Measurements from ENCODE around the gene CA10. TPM values are rescaled to one million over a fixed set of nuclear protein-coding genes. Genes with fewer than 3 reads are reported as not detected.

The CA10 gene
- total and polyA plus RNA-seq, 2 donors (not counting 1 experiment from before 2014, with no cell fraction given) = not detected

DNA sequence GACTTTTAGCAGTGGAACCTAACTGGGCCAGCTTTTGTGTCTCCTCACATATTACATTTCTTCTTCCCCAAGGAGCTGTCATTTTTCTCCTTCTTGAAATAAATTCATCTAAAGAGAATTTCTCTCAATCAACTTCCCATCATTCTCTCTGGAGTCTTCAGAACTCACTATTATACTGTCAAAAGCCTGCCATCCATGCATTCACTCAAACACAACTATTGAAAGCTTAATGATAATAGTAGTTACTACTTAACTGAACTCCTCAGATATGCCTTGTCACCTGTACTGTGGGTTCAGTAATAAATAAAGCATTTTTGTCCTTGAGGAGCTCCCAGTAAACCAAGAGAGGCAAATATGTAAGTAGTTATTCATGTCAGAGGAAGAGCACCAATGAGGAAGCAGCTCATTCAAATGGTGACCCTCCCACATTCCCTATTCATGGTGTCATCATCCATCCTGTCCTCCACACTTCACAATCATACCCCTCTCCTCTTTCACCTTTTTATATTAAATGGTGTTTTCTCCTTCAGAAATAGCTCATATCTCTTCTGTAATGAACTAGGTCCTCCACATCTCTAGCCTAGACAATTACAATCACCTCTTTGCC, 162.6 kb downstream of the CA10 start:
- DNase-seq (no peak), ATAC-seq (ENCODE audit: low read depth) (no peak)
- Histone ChIP-seq H3K27me3 (replicated peaks in 1 of 4; ENCODE audit: control extremely low read depth in 1 of 4, control insufficient read depth in 3 of 4, insufficient read depth in 4 of 4, low read length in 3 of 4) (no peaks in the 10 kb centered on the region), H2AFZ (ENCODE audit: insufficient read depth, low read depth, low read length, poor library complexity, severe bottlenecking) (no peak overlapping the region), H3K9ac (ENCODE audit: low read length) (no peak overlapping the region), H3K27ac (ENCODE audit: low read length in 2 of 2) (no peak overlapping the region), H3K4me2 (replicated peaks; ENCODE audit: low read depth, low read length, poor library complexity, severe bottlenecking) (no peak overlapping the region), H3K79me2 (ENCODE audit: control insufficient read depth, insufficient read depth, low read length) (no peaks in the 10 kb centered on the region), H3K4me1 (ENCODE audit: control insufficient read depth in 2 of 2, insufficient read depth in 2 of 2, low read length in 2 of 2) (no peaks in the 10 kb centered on the region), H4K20me1 (ENCODE audit: control insufficient read depth, insufficient read depth, low read length, poor library complexity, severe bottlenecking) (no peaks in the 10 kb centered on the region), H3K9me3 (ENCODE audit: control extremely low read depth in 1 of 3, control insufficient read depth in 2 of 3, insufficient read depth in 1 of 3, low read length in 2 of 3) (no peaks in the 10 kb centered on the region), H3K36me3 (replicated peaks in 1 of 2; ENCODE audit: control extremely low read depth in 1 of 2, control insufficient read depth in 1 of 2, extremely low read depth in 1 of 2, insufficient read depth in 2 of 2, low read length in 1 of 2) (no peaks in the 10 kb centered on the region), H3K4me3 (ENCODE audit: control extremely low read depth in 1 of 5, extremely low read depth in 1 of 5, insufficient read depth in 1 of 5, low read depth in 2 of 5, low read length in 4 of 5) (no peak overlapping the region)
- intact Hi-C loops (cut with micrococcal nuclease) = no loop called here
- ChIA-PET CTCF (no interaction called here), POLR2A (no interaction called here)
- no peaks in the 10 kb centered on the region for H3K4me1 Mint-ChIP-seq
- no peak for TF ChIP-seq EZH2 (IDR thresholded peaks at IDR 0.05; ENCODE audit: borderline replicate concordance, insufficient read depth, low read depth, low read length, poor library complexity, severe bottlenecking)
- TF ChIP-seq, protein P1, sequence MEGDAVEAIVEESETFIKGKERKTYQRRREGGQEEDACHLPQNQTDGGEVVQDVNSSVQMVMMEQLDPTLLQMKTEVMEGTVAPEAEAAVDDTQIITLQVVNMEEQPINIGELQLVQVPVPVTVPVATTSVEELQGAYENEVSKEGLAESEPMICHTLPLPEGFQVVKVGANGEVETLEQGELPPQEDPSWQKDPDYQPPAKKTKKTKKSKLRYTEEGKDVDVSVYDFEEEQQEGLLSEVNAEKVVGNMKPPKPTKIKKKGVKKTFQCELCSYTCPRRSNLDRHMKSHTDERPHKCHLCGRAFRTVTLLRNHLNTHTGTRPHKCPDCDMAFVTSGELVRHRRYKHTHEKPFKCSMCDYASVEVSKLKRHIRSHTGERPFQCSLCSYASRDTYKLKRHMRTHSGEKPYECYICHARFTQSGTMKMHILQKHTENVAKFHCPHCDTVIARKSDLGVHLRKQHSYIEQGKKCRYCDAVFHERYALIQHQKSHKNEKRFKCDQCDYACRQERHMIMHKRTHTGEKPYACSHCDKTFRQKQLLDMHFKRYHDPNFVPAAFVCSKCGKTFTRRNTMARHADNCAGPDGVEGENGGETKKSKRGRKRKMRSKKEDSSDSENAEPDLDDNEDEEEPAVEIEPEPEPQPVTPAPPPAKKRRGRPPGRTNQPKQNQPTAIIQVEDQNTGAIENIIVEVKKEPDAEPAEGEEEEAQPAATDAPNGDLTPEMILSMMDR (IDR thresholded peaks at IDR 0.05) = no peak
- no peak overlapping the region for H3K27ac Mint-ChIP-seq
- H3K4me3 Mint-ChIP-seq = no peak overlapping the region
- H3K9me3 Mint-ChIP-seq (ENCODE audit: insufficient read depth) = peaks cover 3% of the 10 kb centered on the region
- no peaks in the 10 kb centered on the region for H3K27me3 Mint-ChIP-seq

DNA sequence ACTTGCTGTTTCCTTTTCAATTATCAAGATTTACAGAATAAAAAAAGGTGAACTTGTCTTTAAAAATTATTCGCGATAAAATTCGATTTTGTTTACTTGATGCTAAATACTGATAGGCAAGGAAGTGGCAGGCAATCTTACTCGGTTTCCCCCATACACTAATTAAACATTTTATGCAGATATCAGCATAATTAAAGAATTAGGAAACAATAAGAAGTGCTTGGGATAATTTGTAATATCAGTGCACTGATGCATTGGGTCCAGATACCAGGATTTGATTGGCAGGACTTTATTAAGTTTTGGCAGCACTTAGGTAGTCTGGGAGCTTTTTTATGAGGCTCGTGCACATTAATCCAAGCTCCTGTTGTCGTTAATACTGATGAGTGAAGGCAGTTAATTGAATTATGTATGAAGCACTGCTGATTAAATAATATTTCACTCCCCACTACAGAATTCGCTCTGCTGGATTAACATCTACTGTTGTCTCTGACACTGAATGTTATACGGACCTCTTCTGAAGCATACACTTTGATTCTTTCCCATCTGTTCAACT, 165.6 kb downstream of the CA10 start:
- no peaks in the 10 kb centered on the region for H3K27me3 ChIP-seq (replicated peaks in 1 of 4; ENCODE audit: control extremely low read depth in 1 of 4, control insufficient read depth in 3 of 4, insufficient read depth in 4 of 4, low read length in 3 of 4)
- no peak overlapping the region for H3K27ac ChIP-seq (ENCODE audit: low read length in 2 of 2)
- Mint-ChIP-seq H3K27me3 (no peaks in the 10 kb centered on the region), H3K9me3 (ENCODE audit: insufficient read depth) (peaks cover 3% of the 10 kb centered on the region), H3K4me3 (no peak overlapping the region), H3K27ac (no peak overlapping the region), H3K4me1 (no peaks in the 10 kb centered on the region)
- TF ChIP-seq, protein P1 (IDR thresholded peaks at IDR 0.05) = no peak
- no peak for TF ChIP-seq EZH2 (IDR thresholded peaks at IDR 0.05; ENCODE audit: borderline replicate concordance, insufficient read depth, low read depth, low read length, poor library complexity, severe bottlenecking)
- H3K4me3 ChIP-seq (ENCODE audit: control extremely low read depth in 1 of 5, extremely low read depth in 1 of 5, insufficient read depth in 1 of 5, low read depth in 2 of 5, low read length in 4 of 5) = no peak overlapping the region
- H3K9me3 ChIP-seq (ENCODE audit: control extremely low read depth in 1 of 3, control insufficient read depth in 2 of 3, insufficient read depth in 1 of 3, low read length in 2 of 3) = peaks cover 0 to 3% (median 0%) of the 10 kb centered on the region in 3 donors
- H3K79me2 ChIP-seq (ENCODE audit: control insufficient read depth, insufficient read depth, low read length) = no peaks in the 10 kb centered on the region
- no peak overlapping the region for H3K4me2 ChIP-seq (replicated peaks; ENCODE audit: low read depth, low read length, poor library complexity, severe bottlenecking)
- CTCF ChIA-PET = no interaction called here
- WGBS (ENCODE audit: insufficient coverage) = 93% methylated on average over 2 of the region's 8 CpGs
- POLR2A ChIA-PET = no interaction called here
- H3K36me3 ChIP-seq (replicated peaks in 1 of 2; ENCODE audit: control extremely low read depth in 1 of 2, control insufficient read depth in 1 of 2, extremely low read depth in 1 of 2, insufficient read depth in 2 of 2, low read length in 1 of 2) = no peaks in the 10 kb centered on the region
- no peaks in the 10 kb centered on the region for H4K20me1 ChIP-seq (ENCODE audit: control insufficient read depth, insufficient read depth, low read length, poor library complexity, severe bottlenecking)
- intact Hi-C loops (cut with micrococcal nuclease) = no loop called here
- no peak overlapping the region for H2AFZ ChIP-seq (ENCODE audit: insufficient read depth, low read depth, low read length, poor library complexity, severe bottlenecking)
- ATAC-seq (ENCODE audit: low read depth) (no peak), DNase-seq (no peak)
- no peaks in the 10 kb centered on the region for H3K4me1 ChIP-seq (ENCODE audit: control insufficient read depth in 2 of 2, insufficient read depth in 2 of 2, low read length in 2 of 2)
- no peak overlapping the region for H3K9ac ChIP-seq (ENCODE audit: low read length)
